ENCODE data around the gene KRTDAP. TPM values are rescaled to one million over a fixed set of nuclear protein-coding genes. Genes with fewer than 3 reads are reported as not detected.

The KRTDAP gene
- total RNA-seq, 4 donors from 2014 or later: not detected

GRCh38 chr19:35512831-35513627 lies 22.8 kb upstream of the KRTDAP start:
- 82% methylated on average over 15 of the region's 15 CpGs; no CpG with 5 or more reads in 1 of the 2 donors for WGBS, 2 donors (ENCODE audit: low coverage in 1 of 2)
- TF ChIP-seq CTCF (IDR thresholded peaks at IDR 0.05) (no peak), EP300 (IDR thresholded peaks at IDR 0.05; ENCODE audit: low read depth) (no peak), POLR2AphosphoS5 (IDR thresholded peaks at IDR 0.05) (no peak), POLR2A (IDR thresholded peaks at IDR 0.05) (no peak)
- no peak overlapping the region for H3K27ac ChIP-seq
- in situ Hi-C loops (cut with MboI; ENCODE audit: low pct_ligation_motif_present in 1 of 4, low pct_unique_long_range_greater_than_20kb in 1 of 4, low sequenced_read_pairs in 3 of 4): no loop called here
- H3K4me3 ChIP-seq: no peak overlapping the region
- no peaks in the 10 kb centered on the region for H3K36me3 ChIP-seq
- DNase-seq: no peak
- intact Hi-C loops (cut with DNase I; ENCODE audit: low total_unique reads): no loop called here
- peaks cover 66% of the 10 kb centered on the region for H3K27me3 ChIP-seq
- no peaks in the 10 kb centered on the region for H3K9me3 ChIP-seq
- H3K4me1 ChIP-seq: peaks cover 0 to 20% (median 9%) of the 10 kb centered on the region in 4 donors

- no peaks in the 10 kb centered on the region for H3K36me3 ChIP-seq
- no peaks in the 10 kb centered on the region for H3K9me3 ChIP-seq
- intact Hi-C loops (cut with DNase I; ENCODE audit: low total_unique reads): no loop called here
- DNase-seq: no peak
- 78% methylated on average over 7 of the region's 7 CpGs; no CpG with 5 or more reads in 1 of the 2 donors for WGBS, 2 donors (ENCODE audit: low coverage in 1 of 2)
- peaks cover 0 to 20% (median 9%) of the 10 kb centered on the region in 4 donors for H3K4me1 ChIP-seq
- H3K4me3 ChIP-seq: no peak overlapping the region
- peaks cover 69% of the 10 kb centered on the region for H3K27me3 ChIP-seq
- TF ChIP-seq POLR2AphosphoS5 (IDR thresholded peaks at IDR 0.05) (no peak), POLR2A (IDR thresholded peaks at IDR 0.05) (no peak), CTCF (IDR thresholded peaks at IDR 0.05) (no peak), EP300 (IDR thresholded peaks at IDR 0.05; ENCODE audit: low read depth) (no peak)
- in situ Hi-C loops (cut with MboI; ENCODE audit: low pct_ligation_motif_present in 1 of 4, low pct_unique_long_range_greater_than_20kb in 1 of 4, low sequenced_read_pairs in 3 of 4): no loop called here
- H3K27ac ChIP-seq: no peak overlapping the region
These were observed 21.1 kb upstream of the KRTDAP start for GRCh38 chr19:35511337-35511736.

- intact Hi-C loops (cut with DNase I; ENCODE audit: low total_unique reads) (no loop called here), in situ Hi-C loops (cut with MboI; ENCODE audit: low pct_ligation_motif_present in 1 of 4, low pct_unique_long_range_greater_than_20kb in 1 of 4, low sequenced_read_pairs in 3 of 4) (no loop called here)
- no peak for TF ChIP-seq EP300 (IDR thresholded peaks at IDR 0.05; ENCODE audit: low read depth)
- TF ChIP-seq POLR2AphosphoS5 (IDR thresholded peaks at IDR 0.05): no peak
- no peak for TF ChIP-seq CTCF (IDR thresholded peaks at IDR 0.05)
- no peak for TF ChIP-seq POLR2A (IDR thresholded peaks at IDR 0.05)
- DNase-seq: no peak
- WGBS, 2 donors (ENCODE audit: low coverage in 1 of 2): 12% methylated on average over 15 of the region's 15 CpGs; no CpG with 5 or more reads in 1 of the 2 donors
- Histone ChIP-seq H3K27me3 (peaks cover 69% of the 10 kb centered on the region), H3K4me1 (peaks cover 0 to 20% (median 9%) of the 10 kb centered on the region in 4 donors), H3K36me3 (no peaks in the 10 kb centered on the region), H3K27ac (no peak overlapping the region), H3K4me3 (peak overlapping the region in 2 of 4 donors; percentile 32 to 38), H3K9me3 (no peaks in the 10 kb centered on the region)
These were observed 20.3 kb upstream of the KRTDAP start for GRCh38 chr19:35510626-35510964.

GRCh38 chr19:35509861-35510625 lies 19.8 kb upstream of the KRTDAP start:
- TF ChIP-seq POLR2AphosphoS5 (IDR thresholded peaks at IDR 0.05): peak in 1 of 3 donors; percentile 9
- peak; percentile 88 to 93 (median 90) for TF ChIP-seq CTCF (IDR thresholded peaks at IDR 0.05)
- TF ChIP-seq EP300 (IDR thresholded peaks at IDR 0.05; ENCODE audit: low read depth): no peak
- Histone ChIP-seq H3K4me1 (peaks cover 0 to 20% (median 9%) of the 10 kb centered on the region in 4 donors), H3K36me3 (no peaks in the 10 kb centered on the region), H3K27ac (peak overlapping the region in 3 of 4 donors; percentile 13 to 52 (median 38)), H3K27me3 (peaks cover 67% of the 10 kb centered on the region), H3K9me3 (no peaks in the 10 kb centered on the region), H3K4me3 (peak overlapping the region; percentile 4 to 38 (median 20))
- peak; percentile 86 for DNase-seq
- WGBS, 2 donors (ENCODE audit: low coverage in 1 of 2): 3% methylated on average over 36 of the region's 39 CpGs; no CpG with 5 or more reads in 1 of the 2 donors
- intact Hi-C loops (cut with DNase I; ENCODE audit: low total_unique reads): no loop called here
- in situ Hi-C loops (cut with MboI; ENCODE audit: low pct_ligation_motif_present in 1 of 4, low pct_unique_long_range_greater_than_20kb in 1 of 4, low sequenced_read_pairs in 3 of 4): no loop called here

All from transverse colon (tissue), 4 donors.